Measurements from ENCODE around the gene ATRAID. TPM values are rescaled to one million over a fixed set of nuclear protein-coding genes. Genes with fewer than 3 reads are reported as not detected.

Gene ATRAID
- total and polyA plus RNA-seq, 10 of the 15 experiments (the other 5 are each of a cell fraction or from before 2014, with no cell fraction given): 65.6 to 180 (median 120) TPM

DNA sequence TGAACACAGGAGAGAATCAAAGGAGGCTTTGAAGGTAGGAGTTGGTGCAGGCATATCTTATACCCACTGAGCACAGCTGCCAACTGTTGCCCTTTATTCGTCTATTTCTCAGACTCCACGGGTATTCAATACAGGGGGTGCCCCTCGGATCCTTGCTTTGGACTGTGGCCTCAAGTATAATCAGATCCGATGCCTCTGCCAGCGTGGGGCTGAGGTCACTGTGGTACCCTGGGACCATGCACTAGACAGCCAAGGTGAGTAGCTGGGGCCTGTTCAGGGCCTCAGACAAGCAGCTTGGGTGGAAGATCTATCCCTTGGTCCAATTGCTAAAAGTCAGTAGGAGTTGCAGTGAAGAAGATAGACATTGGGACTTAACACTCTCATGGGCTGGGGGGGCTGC is 10.6 kb downstream of the ATRAID start:
- H3K9me3 ChIP-seq (replicated peaks; ENCODE audit: control insufficient read depth, insufficient read depth, low read length): no peaks in the 10 kb centered on the region

GRCh38 chr2:27223416-27223815 is 11.6 kb downstream of the ATRAID start:
- Histone ChIP-seq H3K79me2 (ENCODE audit: control insufficient read depth, insufficient read depth, low read length) (peaks cover 9% of the 10 kb centered on the region), H2AFZ (ENCODE audit: control insufficient read depth, low read depth, low read length) (no peak overlapping the region), H3K4me1 (ENCODE audit: control insufficient read depth, insufficient read depth, low read length) (no peaks in the 10 kb centered on the region), H4K20me1 (ENCODE audit: control insufficient read depth, insufficient read depth) (no peaks in the 10 kb centered on the region), H3K36me3 (ENCODE audit: control insufficient read depth in 2 of 2, insufficient read depth in 2 of 2, low read length in 1 of 2) (peaks cover 26 to 37% of the 10 kb centered on the region in 2 experiments; a peak in 3 of 4 replicates), H3K27ac (ENCODE audit: control insufficient read depth, insufficient read depth) (no peak overlapping the region), H3K9ac (ENCODE audit: control insufficient read depth, insufficient read depth, low read length) (no peak overlapping the region), H3K27me3 (replicated peaks in 1 of 2; ENCODE audit: control insufficient read depth in 2 of 2, insufficient read depth in 2 of 2, low read length in 1 of 2) (no peaks in the 10 kb centered on the region), H3K9me3 (replicated peaks; ENCODE audit: control insufficient read depth, insufficient read depth, low read length) (no peaks in the 10 kb centered on the region), H3K4me3 (no peak overlapping the region), H3K4me2 (ENCODE audit: control insufficient read depth, insufficient read depth) (no peak overlapping the region)
- intact Hi-C loops (cut with micrococcal nuclease; ENCODE audit: unreplicated experiment) (no loop called here), in situ Hi-C loops (cut with MboI) (no loop called here)
- ATAC-seq (no peak), DNase-seq (ENCODE audit: low read depth, low spot score) (no peak), FAIRE-seq (no peak)
- WGBS (ENCODE audit: insufficient coverage, insufficient replicate concordance, low lambda C conversion rate, missing lambda C conversion rate): 97% methylated on average over 5 of the region's 6 CpGs
- CTCF ChIA-PET: no interaction called here
- RAD21 ChIA-PET (ENCODE audit: unreplicated experiment): no interaction called here
- TF ChIP-seq ETV6 (conservative IDR thresholded peaks at IDR 0.05 in 1 of 2, IDR thresholded peaks at IDR 0.05 in 1 of 2; ENCODE audit: borderline replicate concordance in 1 of 2, low read depth in 1 of 2): no peak
- no peak for TF ChIP-seq ZNF274 (IDR thresholded peaks at IDR 0.05; ENCODE audit: insufficient read depth, insufficient read length)
- TF ChIP-seq TAF1 (IDR thresholded peaks at IDR 0.05; ENCODE audit: borderline replicate concordance, low read depth, low read length): no peak
- TF ChIP-seq HDAC6 (IDR thresholded peaks at IDR 0.05; ENCODE audit: unreplicated experiment): no peak
- no peak for TF ChIP-seq EGR1 (IDR thresholded peaks at IDR 0.05; ENCODE audit: borderline replicate concordance in 1 of 2, low read depth in 2 of 2, low read length in 2 of 2)
- no peak for TF ChIP-seq ZZZ3 (IDR thresholded peaks at IDR 0.05; ENCODE audit: control insufficient read depth, insufficient read length, low read depth)
- BruUV-seq (replicated peaks): no TSS peak
- SMC1A ChIA-PET (ENCODE audit: uncharacterized antibody, unreplicated experiment): no interaction called here
- POLR2A ChIA-PET: no interaction called here

More for the DNA sequence above, 10.6 kb downstream of the ATRAID start:
- 100% methylated on average over 5 of the region's 5 CpGs for WGBS (ENCODE audit: insufficient coverage, insufficient replicate concordance, low lambda C conversion rate, missing lambda C conversion rate)
- Histone ChIP-seq H3K4me1 (ENCODE audit: control insufficient read depth, insufficient read depth, low read length) (no peaks in the 10 kb centered on the region), H3K4me3 (no peak overlapping the region), H4K20me1 (ENCODE audit: control insufficient read depth, insufficient read depth) (no peaks in the 10 kb centered on the region), H3K36me3 (ENCODE audit: control insufficient read depth in 2 of 2, insufficient read depth in 2 of 2, low read length in 1 of 2) (peaks cover 26 to 31% of the 10 kb centered on the region in 2 experiments; a peak in 3 of 4 replicates), H3K79me2 (ENCODE audit: control insufficient read depth, insufficient read depth, low read length) (peaks cover 19% of the 10 kb centered on the region), H3K4me2 (ENCODE audit: control insufficient read depth, insufficient read depth) (no peak overlapping the region), H2AFZ (ENCODE audit: control insufficient read depth, low read depth, low read length) (no peak overlapping the region), H3K27ac (ENCODE audit: control insufficient read depth, insufficient read depth) (no peak overlapping the region), H3K9ac (ENCODE audit: control insufficient read depth, insufficient read depth, low read length) (no peak overlapping the region), H3K27me3 (replicated peaks in 1 of 2; ENCODE audit: control insufficient read depth in 2 of 2, insufficient read depth in 2 of 2, low read length in 1 of 2) (no peaks in the 10 kb centered on the region)
- ATAC-seq: no peak
- SMC1A ChIA-PET (ENCODE audit: uncharacterized antibody, unreplicated experiment): no interaction called here
- no peak for TF ChIP-seq YBX1 (IDR thresholded peaks at IDR 0.05)
- TF ChIP-seq LARP7 (IDR thresholded peaks at IDR 0.05): no peak
- no peak for FAIRE-seq
- BruUV-seq (replicated peaks): no TSS peak
- DNase-seq (ENCODE audit: low read depth, low spot score): no peak
- RAD21 ChIA-PET (ENCODE audit: unreplicated experiment): no interaction called here
- intact Hi-C loops (cut with micrococcal nuclease; ENCODE audit: unreplicated experiment) (no loop called here), in situ Hi-C loops (cut with MboI) (no loop called here)
- POLR2A ChIA-PET: no interaction called here
- CTCF ChIA-PET: no interaction called here

All from GM12878 (cell line).